ENCODE data around the gene MICAL2.

MICAL2 gene

GRCh38 chr11:12253843-12254281 is 143.5 kb downstream of the MICAL2 start:
- DNase-seq, result no peak

- no peak for DNase-seq
Measured at GRCh38 chr11:12258451-12258850, 148.1 kb downstream of the MICAL2 start.

- no peak for DNase-seq
Measured at GRCh38 chr11:12259956-12260355, 149.6 kb downstream of the MICAL2 start.

DNA sequence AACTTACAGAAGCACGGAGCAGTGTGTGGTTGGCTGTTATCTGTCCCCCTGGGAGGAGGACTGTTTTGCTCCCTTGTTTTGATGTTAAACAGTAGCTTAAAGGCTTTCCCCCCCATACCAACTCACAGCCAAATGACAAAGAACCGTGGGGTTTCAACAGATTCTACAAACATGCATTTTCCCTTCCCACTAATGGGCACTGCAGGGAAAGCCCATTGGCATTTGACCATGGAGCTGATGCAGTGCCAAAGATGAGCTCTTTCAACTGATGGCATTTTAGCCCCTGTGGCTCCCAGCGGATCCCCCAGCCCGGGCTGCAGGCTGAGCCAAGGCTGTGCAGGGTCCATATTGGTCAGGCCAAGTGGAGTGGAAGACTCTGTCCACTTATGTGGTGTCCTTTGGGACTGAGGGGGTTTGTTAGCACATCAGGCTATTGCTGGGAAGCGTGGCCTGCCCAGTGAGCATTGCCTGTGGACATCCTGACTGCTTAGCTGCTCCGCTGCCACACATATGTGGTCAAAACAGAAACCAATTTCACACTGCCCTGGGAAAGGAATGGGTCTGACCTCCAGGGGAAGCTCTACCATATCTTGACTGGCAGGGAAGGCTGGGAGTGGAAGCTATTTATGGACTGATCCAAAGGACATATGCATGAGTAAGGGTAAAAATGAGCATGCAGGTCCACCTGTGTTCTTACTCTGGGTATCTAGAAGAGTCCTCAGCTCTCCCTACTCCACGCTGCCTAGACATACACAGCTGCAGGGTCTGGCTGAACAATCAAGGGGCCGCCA is 150.5 kb downstream of the MICAL2 start:
- DNase-seq, result no peak

- no peak for DNase-seq
Measured at GRCh38 chr11:12261551-12261950, 151.2 kb downstream of the MICAL2 start.

DNA sequence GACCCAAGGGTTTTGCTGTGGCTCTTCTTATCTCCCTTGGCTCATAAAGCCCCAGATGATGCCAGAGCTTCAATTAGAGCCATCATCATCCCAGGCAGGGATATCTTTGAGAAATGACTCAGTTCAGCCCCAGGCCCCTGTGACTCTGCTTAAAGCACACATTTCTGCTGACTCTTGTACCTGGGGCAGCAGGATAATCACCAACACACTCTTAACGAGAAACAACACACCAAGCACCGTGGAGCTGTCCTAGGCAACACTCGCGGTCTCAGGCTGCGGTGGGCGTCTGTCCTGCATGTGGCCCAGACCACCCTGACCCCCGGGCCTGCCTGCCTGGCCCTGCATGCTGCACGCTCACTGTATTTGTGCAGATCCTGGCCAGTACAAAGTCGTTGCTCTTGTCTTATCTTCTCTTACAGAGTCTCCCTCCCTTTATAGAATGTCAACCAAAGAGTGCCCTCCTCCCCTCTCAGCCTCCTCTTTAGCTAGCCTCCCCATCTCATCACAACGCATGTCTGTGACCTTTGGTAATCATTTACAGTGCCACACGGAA is 152.8 kb downstream of the MICAL2 start:
- no peak for DNase-seq

DNA sequence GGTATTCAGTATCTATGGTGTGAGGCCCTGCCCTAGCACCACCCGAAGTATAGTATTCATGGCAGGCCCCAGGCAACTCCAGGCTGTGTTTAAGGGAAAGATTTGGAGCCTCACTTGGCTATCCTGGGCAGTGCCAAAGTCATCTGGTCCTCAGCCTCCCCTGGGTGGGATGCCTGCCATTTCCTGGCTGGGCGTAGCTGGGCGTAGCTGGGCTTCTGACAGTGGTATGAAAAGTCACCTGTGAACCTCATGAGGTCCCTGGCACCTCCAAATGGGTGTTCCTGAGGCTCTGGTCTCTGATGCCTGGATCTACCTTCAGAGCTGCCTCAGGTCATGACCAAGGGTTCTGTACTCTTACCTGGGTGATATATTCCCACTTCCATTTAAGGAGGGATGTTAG is 154.0 kb downstream of the MICAL2 start:
- no peak for DNase-seq

DNA sequence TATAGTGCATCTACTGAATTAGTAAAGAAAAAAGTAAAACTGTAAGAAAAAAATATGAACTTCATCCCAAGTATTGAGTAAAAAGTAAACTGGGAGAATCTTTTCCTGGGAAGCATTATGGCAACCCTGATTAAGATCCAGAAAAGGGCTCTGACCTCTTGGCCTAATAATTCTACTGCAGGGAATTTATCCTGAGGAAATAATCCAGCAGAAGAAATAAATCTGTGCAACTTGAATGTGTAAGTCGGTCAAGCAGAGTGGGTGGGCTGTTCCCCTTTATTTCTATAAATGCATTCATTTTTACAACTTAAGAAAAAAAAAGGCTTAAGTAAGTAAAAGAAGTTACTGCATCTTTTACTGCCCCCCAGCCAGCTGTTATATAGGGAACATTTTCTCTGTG is 155.7 kb downstream of the MICAL2 start:
- no peak for DNase-seq

GRCh38 chr11:12266943-12267342 is 156.6 kb downstream of the MICAL2 start:
- no peak for DNase-seq

DNA sequence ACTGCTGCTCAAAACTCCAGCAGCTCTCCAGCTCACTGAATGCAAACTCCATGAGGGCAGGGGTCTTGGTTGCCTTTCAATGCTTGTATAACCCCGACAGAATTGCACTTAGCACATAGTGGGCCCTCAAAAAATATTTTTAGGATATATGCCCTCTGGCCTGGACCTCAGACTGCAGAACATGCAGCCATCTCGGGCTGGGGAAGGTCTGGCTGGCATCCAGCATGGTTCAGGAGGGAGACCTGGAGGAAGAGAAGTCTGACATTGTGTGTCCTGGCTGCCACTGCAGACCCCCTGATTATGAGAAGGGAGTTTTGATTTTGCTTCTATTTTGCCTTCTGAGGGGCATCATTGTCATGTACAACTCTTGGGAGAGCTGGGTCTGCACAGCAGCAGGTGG is 157.5 kb downstream of the MICAL2 start:
- no peak for DNase-seq

GRCh38 chr11:12269104-12269441 is 158.7 kb downstream of the MICAL2 start:
- no peak for DNase-seq

- DNase-seq, result no peak
Measured at GRCh38 chr11:12269446-12270214, 159.2 kb downstream of the MICAL2 start.

DNA sequence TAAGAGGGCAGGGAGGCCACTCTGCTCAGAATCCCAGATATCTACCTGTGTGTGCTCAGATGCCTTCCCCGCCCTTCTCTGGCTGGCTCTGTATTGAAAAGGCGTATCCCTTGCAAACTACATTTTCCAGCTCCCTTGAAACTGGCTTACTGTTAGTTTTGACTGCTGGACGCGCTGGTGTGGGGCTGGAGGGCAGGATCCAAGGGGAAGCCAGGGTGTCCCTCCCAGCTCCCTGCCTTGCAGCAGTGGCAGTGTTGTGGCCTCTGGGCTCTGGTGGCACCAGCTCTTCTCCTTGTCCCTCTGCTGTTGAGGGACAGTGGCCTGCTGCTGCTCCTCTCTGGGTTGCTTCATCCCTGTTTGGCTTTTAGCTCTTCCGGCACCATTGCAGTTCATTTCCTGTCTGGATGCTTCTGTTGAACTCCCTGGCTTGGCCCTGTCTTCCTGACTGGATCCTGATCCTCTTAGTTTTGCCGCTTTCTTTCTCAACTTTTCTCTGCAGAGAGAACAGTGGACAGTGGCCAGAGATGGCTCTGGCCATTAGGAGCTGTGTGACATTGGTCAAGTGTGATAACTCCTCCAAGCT is 159.9 kb downstream of the MICAL2 start:
- no peak for DNase-seq

DNA sequence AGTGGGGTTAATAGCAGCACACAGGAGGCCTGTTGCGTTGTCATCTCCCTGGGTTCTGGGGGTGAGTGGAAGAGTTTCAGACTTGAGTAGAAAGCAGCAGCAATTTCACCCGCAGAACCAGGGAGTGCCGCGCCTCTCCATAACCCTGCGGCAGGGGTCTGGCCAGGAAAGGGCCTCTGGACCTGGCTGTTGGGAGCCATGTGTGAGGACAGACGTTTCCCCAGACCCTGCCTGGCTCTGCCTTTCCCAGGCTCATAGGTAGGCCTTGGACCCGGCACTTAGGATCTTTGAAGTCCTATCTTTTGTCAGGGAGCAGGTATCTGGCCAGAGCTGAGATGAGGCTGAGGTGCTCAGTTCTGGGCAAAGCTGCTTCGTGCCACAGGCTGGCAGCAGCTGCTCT is 160.4 kb downstream of the MICAL2 start:
- no peak for DNase-seq

DNA sequence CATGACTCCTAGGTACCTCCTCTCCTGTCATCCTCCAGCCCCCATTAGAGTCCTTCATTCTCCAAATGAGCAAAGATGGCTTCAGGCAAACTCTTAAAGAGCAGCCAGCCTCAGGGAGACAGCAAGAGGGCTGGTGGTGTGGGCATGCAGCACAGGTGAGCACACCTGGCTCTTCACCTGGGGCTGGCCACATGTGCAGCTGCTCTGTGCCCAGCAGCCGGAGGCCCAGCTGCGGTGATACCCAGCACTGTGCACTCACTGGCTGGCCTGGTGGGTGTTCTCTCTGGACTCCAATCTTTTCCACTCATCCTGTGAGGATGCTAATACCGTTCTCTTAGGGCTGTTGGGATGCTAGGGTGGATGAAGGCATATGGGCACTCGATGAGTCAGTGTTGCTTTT is 160.9 kb downstream of the MICAL2 start:
- no peak for DNase-seq

DNA sequence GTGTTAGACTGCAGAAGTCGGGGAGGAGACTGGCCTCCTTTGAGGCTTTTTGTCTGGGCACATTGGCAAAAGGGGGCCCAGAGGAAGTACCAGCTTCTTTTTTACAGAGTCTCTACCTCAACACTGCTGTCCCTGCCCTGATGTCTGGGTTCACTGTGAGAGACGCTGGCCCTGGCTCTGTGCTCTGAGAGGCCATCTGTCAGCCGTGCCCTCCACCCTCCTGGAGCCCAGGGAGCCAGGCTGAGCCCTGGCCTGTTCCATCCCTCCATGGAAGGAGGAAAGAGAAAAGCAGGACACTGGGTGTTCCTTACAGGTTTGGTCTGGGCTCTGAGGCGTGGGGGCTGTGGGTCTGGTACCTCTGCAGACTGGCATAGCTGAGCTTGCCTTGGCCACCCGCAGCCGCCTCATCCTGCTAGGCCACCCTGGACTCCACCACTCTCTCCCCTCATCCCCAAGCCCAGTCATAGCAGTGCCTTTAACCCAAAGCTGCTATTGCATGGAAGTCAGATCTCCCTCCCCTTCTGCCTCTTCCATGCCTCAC is 161.5 kb downstream of the MICAL2 start:
- DNase-seq, result no peak

DNA sequence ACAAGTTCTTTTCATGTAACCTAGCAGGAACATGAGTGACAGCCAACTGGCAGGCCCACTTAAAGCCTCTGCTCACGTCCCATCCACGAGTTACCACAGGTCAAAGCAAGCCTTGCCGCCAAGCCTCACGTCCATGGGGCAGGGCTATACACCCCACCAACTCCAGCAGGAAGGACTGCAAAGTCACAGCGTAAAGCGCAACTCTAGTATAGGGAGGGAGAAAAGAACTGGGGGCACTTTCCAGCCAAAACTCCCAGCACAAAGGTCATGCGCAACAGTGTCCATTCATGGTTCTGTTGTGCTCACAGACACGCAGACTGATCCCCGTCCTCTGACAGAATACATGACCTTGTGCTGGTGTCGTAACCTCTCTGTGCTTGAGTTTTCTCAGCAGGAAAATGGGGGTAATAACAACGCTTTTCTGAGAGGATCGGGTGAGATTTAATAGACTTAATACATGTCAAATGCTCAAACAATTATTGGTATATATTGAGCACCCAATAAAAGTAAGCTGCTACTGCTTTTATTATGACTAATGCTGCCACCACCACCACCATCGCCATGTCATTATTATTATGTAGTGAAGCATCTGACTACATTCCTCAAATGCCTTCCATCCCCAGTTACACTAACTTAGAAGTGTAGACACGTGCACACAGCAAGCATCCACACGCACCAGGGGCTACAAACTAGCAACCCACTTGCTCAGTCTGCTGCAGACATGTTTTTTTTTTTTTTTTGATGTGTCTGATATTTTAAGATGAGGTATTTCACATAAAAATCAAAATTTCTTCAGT is 162.6 kb downstream of the MICAL2 start:
- no peak for DNase-seq

DNA sequence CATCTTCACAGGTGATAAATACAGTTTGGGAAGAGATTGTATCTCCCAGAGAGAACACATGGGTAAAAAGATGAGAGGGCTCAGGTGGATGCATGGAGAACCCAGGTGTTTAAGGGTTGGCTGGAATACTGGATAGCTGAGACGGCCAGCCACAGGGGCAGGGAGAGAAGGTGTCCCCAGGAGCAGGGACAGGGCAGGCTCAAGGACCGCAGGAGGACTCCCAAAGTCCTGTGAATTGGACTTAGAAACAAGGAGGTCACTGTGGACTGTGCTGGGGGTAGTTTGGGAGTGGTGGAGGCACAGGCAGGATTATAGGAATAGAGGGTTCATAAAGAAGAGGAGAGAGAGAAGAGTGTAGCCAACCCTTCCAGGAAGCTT is 163.2 kb downstream of the MICAL2 start:
- DNase-seq, result no peak

DNA sequence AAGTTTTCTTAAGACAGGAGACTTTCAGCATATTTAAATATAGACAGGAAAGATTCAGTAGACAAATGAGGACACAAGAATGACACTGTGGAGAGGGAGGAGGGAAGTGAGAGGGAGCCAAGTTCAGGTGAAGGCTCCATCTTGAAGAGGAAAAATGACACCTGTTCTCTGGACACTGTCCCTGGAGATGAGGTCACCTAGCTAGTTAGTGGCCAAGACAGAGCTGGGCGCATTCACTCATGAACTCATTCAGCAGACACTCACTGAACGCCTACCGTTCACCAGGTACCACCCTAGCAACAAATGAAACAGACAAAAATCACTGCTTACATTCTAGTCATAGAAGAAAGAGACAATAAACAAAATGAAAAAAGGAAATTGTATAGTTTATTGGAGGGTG is 163.7 kb downstream of the MICAL2 start:
- DNase-seq, result no peak

DNA sequence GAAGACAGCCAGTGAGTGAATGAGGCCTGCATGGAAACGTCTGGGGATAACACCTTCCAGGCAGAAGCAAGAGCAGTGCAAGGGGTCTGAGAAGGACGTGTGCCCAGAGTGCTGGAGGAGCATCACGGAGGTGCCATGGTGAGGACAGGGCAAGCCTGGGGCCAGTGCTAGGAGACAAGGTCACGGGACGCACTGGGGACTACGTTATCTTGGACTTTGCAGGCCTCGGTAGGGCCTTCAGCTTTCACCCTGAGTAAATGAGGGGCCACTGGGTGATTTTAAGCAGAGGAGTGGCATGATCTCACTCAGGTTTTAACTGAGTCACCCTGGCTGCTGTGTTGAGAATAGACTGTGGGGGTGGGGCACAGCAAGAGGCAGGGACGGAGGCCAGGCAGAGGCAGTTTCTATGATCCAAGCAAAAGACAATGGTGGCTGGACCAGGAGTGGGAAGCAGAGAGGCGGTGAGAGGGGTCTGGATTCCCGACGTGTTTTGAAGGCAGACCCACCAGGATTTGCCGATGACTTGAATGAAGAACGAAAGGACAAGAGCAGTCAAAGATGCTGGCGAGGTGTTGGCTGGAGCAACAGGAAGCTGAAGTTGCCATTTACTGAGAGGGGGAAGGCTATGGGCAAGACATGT is 164.3 kb downstream of the MICAL2 start:
- DNase-seq, result no peak

GRCh38 chr11:12275818-12276217 is 165.4 kb downstream of the MICAL2 start:
- no peak for DNase-seq

- DNase-seq, result no peak
Measured at GRCh38 chr11:12276356-12276755, 166.0 kb downstream of the MICAL2 start.

Data from activated T-cell treated with anti-CD3 and anti-CD28 coated beads, Interleukin-2, amount 50 U/mL, for 48 hours (primary cell).